Measurements from ENCODE around the gene CHL1. TPM values are rescaled to one million over a fixed set of nuclear protein-coding genes. Genes with fewer than 3 reads are reported as not detected.

Gene CHL1
- polyA plus RNA-seq, 1 donor = 14.9 TPM

- Histone ChIP-seq H3K9me3 (ENCODE audit: control insufficient read depth, low read depth, low read length) (no peaks in the 10 kb centered on the region), H3K27ac (ENCODE audit: low read length) (no peak overlapping the region), H3K36me3 (ENCODE audit: control insufficient read depth, insufficient read depth, low read length) (no peaks in the 10 kb centered on the region), H3K4me1 (ENCODE audit: control insufficient read depth, insufficient read depth, low read length) (no peaks in the 10 kb centered on the region), H3K27me3 (ENCODE audit: control insufficient read depth, insufficient read depth, low read length) (no peaks in the 10 kb centered on the region), H3K4me3 (ENCODE audit: low read length) (no peak overlapping the region)
- DNase-seq = no peak
Measured at GRCh38 chr3:249587-250262, 53.2 kb downstream of the CHL1 start.

- Histone ChIP-seq H3K4me1 (ENCODE audit: control insufficient read depth, insufficient read depth, low read length) (no peaks in the 10 kb centered on the region), H3K27ac (ENCODE audit: low read length) (no peak overlapping the region), H3K36me3 (ENCODE audit: control insufficient read depth, insufficient read depth, low read length) (no peaks in the 10 kb centered on the region), H3K4me3 (ENCODE audit: low read length) (no peak overlapping the region), H3K9me3 (ENCODE audit: control insufficient read depth, low read depth, low read length) (no peaks in the 10 kb centered on the region), H3K27me3 (ENCODE audit: control insufficient read depth, insufficient read depth, low read length) (no peaks in the 10 kb centered on the region)
- no peak for DNase-seq
- no CpG with 5 or more reads among the region's 3 CpGs for WGBS (ENCODE audit: insufficient coverage, low lambda C conversion rate)
Measured at GRCh38 chr3:256501-256900, 59.9 kb downstream of the CHL1 start.

GRCh38 chr3:257826-258225, 61.3 kb downstream of the CHL1 start:
- H3K4me1 ChIP-seq (ENCODE audit: control insufficient read depth, insufficient read depth, low read length) = no peaks in the 10 kb centered on the region
- H3K36me3 ChIP-seq (ENCODE audit: control insufficient read depth, insufficient read depth, low read length) = no peaks in the 10 kb centered on the region
- WGBS (ENCODE audit: insufficient coverage, low lambda C conversion rate) = 100% methylated on average over 2 of the region's 6 CpGs
- no peak overlapping the region for H3K4me3 ChIP-seq (ENCODE audit: low read length)
- no peaks in the 10 kb centered on the region for H3K9me3 ChIP-seq (ENCODE audit: control insufficient read depth, low read depth, low read length)
- H3K27me3 ChIP-seq (ENCODE audit: control insufficient read depth, insufficient read depth, low read length) = no peaks in the 10 kb centered on the region
- DNase-seq = no peak
- no peak overlapping the region for H3K27ac ChIP-seq (ENCODE audit: low read length)

GRCh38 chr3:260898-261297, 64.3 kb downstream of the CHL1 start:
- Histone ChIP-seq H3K4me3 (ENCODE audit: low read length) (no peak overlapping the region), H3K27me3 (ENCODE audit: control insufficient read depth, insufficient read depth, low read length) (no peaks in the 10 kb centered on the region), H3K27ac (ENCODE audit: low read length) (no peak overlapping the region), H3K9me3 (ENCODE audit: control insufficient read depth, low read depth, low read length) (no peaks in the 10 kb centered on the region), H3K36me3 (ENCODE audit: control insufficient read depth, insufficient read depth, low read length) (no peaks in the 10 kb centered on the region), H3K4me1 (ENCODE audit: control insufficient read depth, insufficient read depth, low read length) (no peaks in the 10 kb centered on the region)
- WGBS (ENCODE audit: insufficient coverage, low lambda C conversion rate) = 83% methylated on average over 2 of the region's 2 CpGs
- DNase-seq = no peak

- Histone ChIP-seq H3K27me3 (ENCODE audit: control insufficient read depth, insufficient read depth, low read length) (no peaks in the 10 kb centered on the region), H3K4me1 (ENCODE audit: control insufficient read depth, insufficient read depth, low read length) (no peaks in the 10 kb centered on the region), H3K4me3 (ENCODE audit: low read length) (no peak overlapping the region), H3K36me3 (ENCODE audit: control insufficient read depth, insufficient read depth, low read length) (no peaks in the 10 kb centered on the region), H3K27ac (ENCODE audit: low read length) (no peak overlapping the region), H3K9me3 (ENCODE audit: control insufficient read depth, low read depth, low read length) (no peaks in the 10 kb centered on the region)
- no peak for DNase-seq
- whole genome bisulfite sequencing (ENCODE audit: insufficient coverage, low lambda C conversion rate) = 80% methylated on average over 2 of the region's 4 CpGs
Measured at GRCh38 chr3:263393-263792, 66.8 kb downstream of the CHL1 start.

GRCh38 chr3:264394-265156, 68.0 kb downstream of the CHL1 start:
- DNase-seq = no peak
- Histone ChIP-seq H3K27me3 (ENCODE audit: control insufficient read depth, insufficient read depth, low read length) (no peaks in the 10 kb centered on the region), H3K27ac (ENCODE audit: low read length) (no peak overlapping the region), H3K4me1 (ENCODE audit: control insufficient read depth, insufficient read depth, low read length) (no peaks in the 10 kb centered on the region), H3K4me3 (ENCODE audit: low read length) (no peak overlapping the region), H3K9me3 (ENCODE audit: control insufficient read depth, low read depth, low read length) (no peaks in the 10 kb centered on the region), H3K36me3 (ENCODE audit: control insufficient read depth, insufficient read depth, low read length) (no peaks in the 10 kb centered on the region)
- 93% methylated on average over 3 of the region's 9 CpGs for WGBS (ENCODE audit: insufficient coverage, low lambda C conversion rate)

GRCh38 chr3:267101-267500, 70.5 kb downstream of the CHL1 start:
- no peaks in the 10 kb centered on the region for H3K27me3 ChIP-seq (ENCODE audit: control insufficient read depth, insufficient read depth, low read length)

GRCh38 chr3:270688-271087, 74.1 kb downstream of the CHL1 start:
- Histone ChIP-seq H3K4me3 (ENCODE audit: low read length) (no peak overlapping the region), H3K36me3 (ENCODE audit: control insufficient read depth, insufficient read depth, low read length) (no peaks in the 10 kb centered on the region), H3K4me1 (ENCODE audit: control insufficient read depth, insufficient read depth, low read length) (no peaks in the 10 kb centered on the region), H3K9me3 (ENCODE audit: control insufficient read depth, low read depth, low read length) (no peaks in the 10 kb centered on the region), H3K27me3 (ENCODE audit: control insufficient read depth, insufficient read depth, low read length) (no peaks in the 10 kb centered on the region), H3K27ac (ENCODE audit: low read length) (no peak overlapping the region)
- DNase-seq = no peak
- no CpG with 5 or more reads among the region's 2 CpGs for WGBS (ENCODE audit: insufficient coverage, low lambda C conversion rate)

More at GRCh38 chr3:267101-267500, 70.5 kb downstream of the CHL1 start:
- H3K36me3 ChIP-seq (ENCODE audit: control insufficient read depth, insufficient read depth, low read length) = no peaks in the 10 kb centered on the region
- DNase-seq = no peak
- WGBS (ENCODE audit: insufficient coverage, low lambda C conversion rate) = 60% methylated on average over 1 of the region's 1 CpG
- H3K27ac ChIP-seq (ENCODE audit: low read length) = no peak overlapping the region
- no peaks in the 10 kb centered on the region for H3K9me3 ChIP-seq (ENCODE audit: control insufficient read depth, low read depth, low read length)
- no peaks in the 10 kb centered on the region for H3K4me1 ChIP-seq (ENCODE audit: control insufficient read depth, insufficient read depth, low read length)
- H3K4me3 ChIP-seq (ENCODE audit: low read length) = no peak overlapping the region

GRCh38 chr3:274927-275326, 78.4 kb downstream of the CHL1 start:
- no peaks in the 10 kb centered on the region for H3K36me3 ChIP-seq (ENCODE audit: control insufficient read depth, insufficient read depth, low read length)
- DNase-seq = no peak
- no peak overlapping the region for H3K27ac ChIP-seq (ENCODE audit: low read length)
- H3K4me3 ChIP-seq (ENCODE audit: low read length) = no peak overlapping the region
- no CpG with 5 or more reads among the region's 2 CpGs for WGBS (ENCODE audit: insufficient coverage, low lambda C conversion rate)
- no peaks in the 10 kb centered on the region for H3K9me3 ChIP-seq (ENCODE audit: control insufficient read depth, low read depth, low read length)
- no peaks in the 10 kb centered on the region for H3K4me1 ChIP-seq (ENCODE audit: control insufficient read depth, insufficient read depth, low read length)
- no peaks in the 10 kb centered on the region for H3K27me3 ChIP-seq (ENCODE audit: control insufficient read depth, insufficient read depth, low read length)

GRCh38 chr3:277873-278272, 81.3 kb downstream of the CHL1 start:
- WGBS (ENCODE audit: insufficient coverage, low lambda C conversion rate) = 86% methylated on average over 1 of the region's 1 CpG
- Histone ChIP-seq H3K4me3 (ENCODE audit: low read length) (no peak overlapping the region), H3K27ac (ENCODE audit: low read length) (no peak overlapping the region), H3K27me3 (ENCODE audit: control insufficient read depth, insufficient read depth, low read length) (no peaks in the 10 kb centered on the region), H3K4me1 (ENCODE audit: control insufficient read depth, insufficient read depth, low read length) (no peaks in the 10 kb centered on the region), H3K36me3 (ENCODE audit: control insufficient read depth, insufficient read depth, low read length) (no peaks in the 10 kb centered on the region), H3K9me3 (ENCODE audit: control insufficient read depth, low read depth, low read length) (no peaks in the 10 kb centered on the region)
- DNase-seq = no peak
